ENCODE data around the gene IQCH.

The IQCH gene

GRCh38 chr15:67411486-67411885 is 156.9 kb downstream of the IQCH start:
- Histone ChIP-seq H3K9me3 (ENCODE audit: low read length) (no peaks in the 10 kb centered on the region), H3K36me3 (ENCODE audit: insufficient read depth, low read length) (no peaks in the 10 kb centered on the region), H3K9me2 (ENCODE audit: low read depth, low read length) (no peaks in the 10 kb centered on the region), H3K4me1 (ENCODE audit: insufficient read depth, low read length, severe bottlenecking) (peaks cover 15% of the 10 kb centered on the region), H3K4me3 (ENCODE audit: low read depth, low read length, poor library complexity, severe bottlenecking) (no peak overlapping the region), H2AFZ (ENCODE audit: low read length) (no peak overlapping the region), H3K79me2 (ENCODE audit: insufficient read depth, low read length) (no peaks in the 10 kb centered on the region), H4K20me1 (ENCODE audit: insufficient read depth, low read length) (no peaks in the 10 kb centered on the region), H3F3A (ENCODE audit: insufficient read depth, low read length) (no peaks in the 10 kb centered on the region), H3K27ac (ENCODE audit: low read depth, low read length, poor library complexity, severe bottlenecking) (no peak overlapping the region), H3K27me3 (ENCODE audit: insufficient read depth, low read length) (no peaks in the 10 kb centered on the region), H3K9ac (ENCODE audit: low read length) (no peak overlapping the region), H3K4me2 (ENCODE audit: low read length) (no peak overlapping the region)
- TF ChIP-seq EZH2 (IDR thresholded peaks at IDR 0.05; ENCODE audit: borderline replicate concordance, low read length) (no peak), CTCF (IDR thresholded peaks at IDR 0.05; ENCODE audit: low read length) (no peak)

GRCh38 chr15:67413770-67414390 is 159.3 kb downstream of the IQCH start:
- no peak for TF ChIP-seq EZH2 (IDR thresholded peaks at IDR 0.05; ENCODE audit: borderline replicate concordance, low read length)
- TF ChIP-seq CTCF (IDR thresholded peaks at IDR 0.05; ENCODE audit: low read length) = no peak
- Histone ChIP-seq H3K9me3 (ENCODE audit: low read length) (no peaks in the 10 kb centered on the region), H3K9ac (ENCODE audit: low read length) (no peak overlapping the region), H2AFZ (ENCODE audit: low read length) (no peak overlapping the region), H3K4me1 (ENCODE audit: insufficient read depth, low read length, severe bottlenecking) (no peaks in the 10 kb centered on the region), H3F3A (ENCODE audit: insufficient read depth, low read length) (no peaks in the 10 kb centered on the region), H3K27me3 (ENCODE audit: insufficient read depth, low read length) (no peaks in the 10 kb centered on the region), H3K36me3 (ENCODE audit: insufficient read depth, low read length) (no peaks in the 10 kb centered on the region), H3K4me2 (ENCODE audit: low read length) (no peak overlapping the region), H3K27ac (ENCODE audit: low read depth, low read length, poor library complexity, severe bottlenecking) (no peak overlapping the region), H3K4me3 (ENCODE audit: low read depth, low read length, poor library complexity, severe bottlenecking) (no peak overlapping the region), H3K9me2 (ENCODE audit: low read depth, low read length) (no peaks in the 10 kb centered on the region), H3K79me2 (ENCODE audit: insufficient read depth, low read length) (no peaks in the 10 kb centered on the region), H4K20me1 (ENCODE audit: insufficient read depth, low read length) (no peaks in the 10 kb centered on the region)

GRCh38 chr15:67415181-67415580 is 160.6 kb downstream of the IQCH start:
- H3K4me2 ChIP-seq (ENCODE audit: low read length) = no peak overlapping the region
- TF ChIP-seq CTCF (IDR thresholded peaks at IDR 0.05; ENCODE audit: low read length) (no peak), EZH2 (IDR thresholded peaks at IDR 0.05; ENCODE audit: borderline replicate concordance, low read length) (no peak)
- H3K36me3 ChIP-seq (ENCODE audit: insufficient read depth, low read length) = no peaks in the 10 kb centered on the region
- no peak overlapping the region for H3K9ac ChIP-seq (ENCODE audit: low read length)
- no peaks in the 10 kb centered on the region for H3K27me3 ChIP-seq (ENCODE audit: insufficient read depth, low read length)
- no peaks in the 10 kb centered on the region for H3F3A ChIP-seq (ENCODE audit: insufficient read depth, low read length)
- no peaks in the 10 kb centered on the region for H3K9me2 ChIP-seq (ENCODE audit: low read depth, low read length)
- peaks cover 13% of the 10 kb centered on the region for H3K4me1 ChIP-seq (ENCODE audit: insufficient read depth, low read length, severe bottlenecking)
- no peak overlapping the region for H3K27ac ChIP-seq (ENCODE audit: low read depth, low read length, poor library complexity, severe bottlenecking)
- H3K9me3 ChIP-seq (ENCODE audit: low read length) = no peaks in the 10 kb centered on the region
- H3K4me3 ChIP-seq (ENCODE audit: low read depth, low read length, poor library complexity, severe bottlenecking) = no peak overlapping the region
- H2AFZ ChIP-seq (ENCODE audit: low read length) = no peak overlapping the region
- no peaks in the 10 kb centered on the region for H4K20me1 ChIP-seq (ENCODE audit: insufficient read depth, low read length)
- no peaks in the 10 kb centered on the region for H3K79me2 ChIP-seq (ENCODE audit: insufficient read depth, low read length)
